MM.1S (cell line): ENCODE results near the gene GPHN.
A peak's percentile ranks its signal among the peaks of the same experiment; 100 is the strongest.

Experiments used
- DNase-seq: peaks from one replicate; pipeline ENCODE4 v3.0.0-alpha.2; 2015
- H2AFZ ChIP-seq: fragments of 300-600 bp; sonication (generic); 2 replicates; pipeline ENCODE4 v1.6.0; 2016; ENCODE audit warnings: antibody characterized with exemption, low read length
- H3F3A ChIP-seq: fragments of 300-600 bp; sonication (generic); 2 replicates; pipeline ENCODE4 v1.6.1; 2016; ENCODE audit warnings: mild to moderate bottlenecking, antibody characterized with exemption, low read length, moderate library complexity, mixed read lengths; ENCODE audit not compliant: insufficient read depth
- H3K27ac ChIP-seq: fragments of 300-600 bp; sonication (generic); 2 replicates; pipeline ENCODE4 v1.5.1; 2016; ENCODE audit warnings: mild to moderate bottlenecking, low read length
- H3K27me3 ChIP-seq: fragments of 300-600 bp; sonication (generic); replicated peaks from 2 replicates; pipeline ENCODE4 v1.6.0; 2016; ENCODE audit warnings: low read length; ENCODE audit not compliant: insufficient read depth
- H3K36me3 ChIP-seq: fragments of 300-600 bp; sonication (generic); replicated peaks from 2 replicates; pipeline ENCODE4 v1.6.1; 2016; ENCODE audit warnings: mild to moderate bottlenecking, low read length, mixed read lengths; ENCODE audit not compliant: insufficient read depth
- H3K4me1 ChIP-seq: fragments of 300-600 bp; sonication (generic); 2 replicates; pipeline ENCODE4 v1.6.1; 2016; ENCODE audit warnings: low read length, mixed read lengths
- H3K4me2 ChIP-seq: fragments of 300-600 bp; sonication (generic); 2 replicates; pipeline ENCODE4 v1.6.0; 2016; ENCODE audit warnings: low read depth, low read length
- H3K4me3 ChIP-seq: fragments of 300-600 bp; sonication (generic); 2 replicates; pipeline ENCODE4 v1.5.1; 2016; ENCODE audit warnings: low read length, mixed read lengths
- H3K79me2 ChIP-seq: fragments of 300-600 bp; sonication (generic); 2 replicates; pipeline ENCODE4 v1.6.1; 2016; ENCODE audit warnings: mixed run types, low read length, mixed read lengths
- H3K9ac ChIP-seq: fragments of 300-600 bp; sonication (generic); 2 replicates; pipeline ENCODE4 v1.6.1; 2016; ENCODE audit warnings: low read length, mixed read lengths
- H3K9me2 ChIP-seq: fragments of 300-600 bp; sonication (generic); replicated peaks from 2 replicates; pipeline ENCODE4 v1.6.1; 2016; ENCODE audit warnings: mild to moderate bottlenecking, low read length, mixed read lengths; ENCODE audit not compliant: insufficient read depth
- H3K9me3 ChIP-seq: fragments of 300-600 bp; sonication (generic); replicated peaks from 2 replicates; pipeline ENCODE4 v1.6.1; 2016; ENCODE audit warnings: mild to moderate bottlenecking, low read length, mixed read lengths; ENCODE audit not compliant: insufficient read depth
- H4K20me1 ChIP-seq: fragments of 300-600 bp; sonication (generic); 2 replicates; pipeline ENCODE4 v1.6.1; 2016; ENCODE audit warnings: mild to moderate bottlenecking, low read length, moderate library complexity, mixed read lengths; ENCODE audit not compliant: insufficient read depth
- EZH2 ChIP-seq: fragments of 300-600 bp; sonication (generic); optimal IDR thresholded peaks from 2 replicates; pipeline ENCODE3; 2017; ENCODE audit warnings: low read depth, mild to moderate bottlenecking, antibody characterized with exemption, low read length, mixed read lengths
- EZH2phosphoT487 ChIP-seq: fragments of 300-600 bp; sonication (generic); IDR thresholded peaks from 2 replicates; pipeline ENCODE4 v1.6.1; 2018; ENCODE audit warnings: antibody characterized with exemption, low read length
- TF ChIP-seq, protein P1 (sequence below): fragments of 300-600 bp; sonication (generic); IDR thresholded peaks from 2 replicates; pipeline ENCODE4 v1.5.1; 2016; ENCODE audit warnings: antibody characterized with exemption, low read length, mixed read lengths

Gene GPHN

DNA sequence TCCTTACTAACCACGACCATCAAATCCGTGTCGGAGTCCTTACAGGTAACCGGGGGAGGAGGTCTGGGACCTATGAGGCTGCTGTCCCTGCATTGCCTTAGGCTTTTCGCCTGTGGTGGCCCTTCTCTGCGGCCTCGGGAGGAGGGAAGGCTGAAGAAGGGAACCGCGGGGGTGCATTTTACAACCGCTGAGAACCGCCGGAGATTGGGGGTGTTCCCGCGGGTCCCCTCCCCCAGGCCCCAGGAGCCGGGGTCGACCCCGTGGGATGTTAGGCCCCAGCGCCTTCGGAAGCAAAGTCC is 549 bp downstream of the GPHN start:
- TF ChIP-seq, protein P1, sequence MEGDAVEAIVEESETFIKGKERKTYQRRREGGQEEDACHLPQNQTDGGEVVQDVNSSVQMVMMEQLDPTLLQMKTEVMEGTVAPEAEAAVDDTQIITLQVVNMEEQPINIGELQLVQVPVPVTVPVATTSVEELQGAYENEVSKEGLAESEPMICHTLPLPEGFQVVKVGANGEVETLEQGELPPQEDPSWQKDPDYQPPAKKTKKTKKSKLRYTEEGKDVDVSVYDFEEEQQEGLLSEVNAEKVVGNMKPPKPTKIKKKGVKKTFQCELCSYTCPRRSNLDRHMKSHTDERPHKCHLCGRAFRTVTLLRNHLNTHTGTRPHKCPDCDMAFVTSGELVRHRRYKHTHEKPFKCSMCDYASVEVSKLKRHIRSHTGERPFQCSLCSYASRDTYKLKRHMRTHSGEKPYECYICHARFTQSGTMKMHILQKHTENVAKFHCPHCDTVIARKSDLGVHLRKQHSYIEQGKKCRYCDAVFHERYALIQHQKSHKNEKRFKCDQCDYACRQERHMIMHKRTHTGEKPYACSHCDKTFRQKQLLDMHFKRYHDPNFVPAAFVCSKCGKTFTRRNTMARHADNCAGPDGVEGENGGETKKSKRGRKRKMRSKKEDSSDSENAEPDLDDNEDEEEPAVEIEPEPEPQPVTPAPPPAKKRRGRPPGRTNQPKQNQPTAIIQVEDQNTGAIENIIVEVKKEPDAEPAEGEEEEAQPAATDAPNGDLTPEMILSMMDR = no peak
- TF ChIP-seq EZH2 (no peak), EZH2phosphoT487 (no peak)
- no peaks in the 10 kb centered on the region for H3K9me2 ChIP-seq
- peak overlapping the region; percentile 83 for H3K4me3 ChIP-seq
- H3K36me3 ChIP-seq = no peaks in the 10 kb centered on the region
- H3K27me3 ChIP-seq = no peaks in the 10 kb centered on the region
- no peaks in the 10 kb centered on the region for H3K9me3 ChIP-seq
- no peaks in the 10 kb centered on the region; the same call in 1 of the 2 replicates for H4K20me1 ChIP-seq
- H3F3A ChIP-seq = peaks cover 22% of the 10 kb centered on the region
- H3K79me2 ChIP-seq = peaks cover 50% of the 10 kb centered on the region
- H3K4me1 ChIP-seq = peaks cover 12% of the 10 kb centered on the region; the same call in 1 of the 2 replicates
- peak overlapping the region; percentile 68 for H3K9ac ChIP-seq
- peak overlapping the region; percentile 76; the same call in 1 of the 2 replicates for H3K4me2 ChIP-seq
- H2AFZ ChIP-seq = peak overlapping the region; percentile 84
- DNase-seq = no peak
- H3K27ac ChIP-seq = peak overlapping the region; percentile 78

DNA sequence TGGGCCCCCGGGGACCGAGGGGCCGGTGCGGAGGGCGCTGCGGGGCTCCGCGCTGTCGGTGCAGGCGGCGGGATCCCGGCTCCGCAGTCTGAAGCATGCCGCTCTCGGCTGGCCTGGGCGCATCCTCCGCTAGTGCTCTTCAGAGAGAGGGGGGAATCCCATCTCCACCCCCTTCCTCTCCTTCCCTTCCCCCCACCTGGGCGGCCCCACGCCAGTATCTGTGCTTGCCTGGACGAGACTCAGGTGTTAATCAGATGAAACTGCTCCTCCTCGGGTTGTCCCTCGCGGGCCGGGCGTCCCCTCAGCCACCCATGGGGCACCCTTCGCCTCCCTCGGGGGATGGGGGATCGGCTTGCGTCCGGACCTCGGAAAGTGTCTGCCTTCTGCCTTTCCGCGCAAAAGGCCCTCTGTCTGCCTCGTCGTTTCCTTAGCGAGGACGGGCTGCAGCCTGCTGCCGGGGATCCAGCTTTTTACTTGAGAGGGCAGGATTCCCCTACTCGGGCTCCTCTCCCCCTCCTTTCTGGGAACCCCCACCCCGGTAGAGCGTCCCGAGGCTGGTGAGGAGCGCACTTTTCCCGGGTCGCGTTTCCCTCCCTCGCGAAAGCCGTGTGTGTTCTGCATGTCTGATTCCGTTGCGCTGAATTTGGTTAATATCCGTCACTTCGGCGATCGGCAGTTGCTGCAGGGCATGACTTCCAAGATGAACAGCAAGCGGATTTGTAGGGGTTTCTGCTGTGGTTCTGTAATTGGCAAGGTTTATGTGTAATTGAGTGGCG is 1.1 kb downstream of the GPHN start:
- peaks cover 22% of the 10 kb centered on the region for H3F3A ChIP-seq
- peak overlapping the region; percentile 68 for H3K9ac ChIP-seq
- H3K36me3 ChIP-seq = no peaks in the 10 kb centered on the region
- H3K9me3 ChIP-seq = no peaks in the 10 kb centered on the region
- no peaks in the 10 kb centered on the region for H3K27me3 ChIP-seq
- peak overlapping the region; percentile 78; the same call in 1 of the 2 replicates for H3K27ac ChIP-seq
- TF ChIP-seq EZH2 = no peak
- TF ChIP-seq, protein P1 = no peak
- TF ChIP-seq EZH2phosphoT487 = no peak
- peak overlapping the region; percentile 83 for H3K4me3 ChIP-seq
- H2AFZ ChIP-seq = peak overlapping the region; percentile 84
- H3K79me2 ChIP-seq = peaks cover 55% of the 10 kb centered on the region
- no peaks in the 10 kb centered on the region; the same call in 1 of the 2 replicates for H4K20me1 ChIP-seq
- peak overlapping the region; percentile 76 for H3K4me2 ChIP-seq
- peak; percentile 47 for DNase-seq
- no peaks in the 10 kb centered on the region for H3K9me2 ChIP-seq
- peaks cover 13% of the 10 kb centered on the region; the same call in 1 of the 2 replicates for H3K4me1 ChIP-seq

DNA sequence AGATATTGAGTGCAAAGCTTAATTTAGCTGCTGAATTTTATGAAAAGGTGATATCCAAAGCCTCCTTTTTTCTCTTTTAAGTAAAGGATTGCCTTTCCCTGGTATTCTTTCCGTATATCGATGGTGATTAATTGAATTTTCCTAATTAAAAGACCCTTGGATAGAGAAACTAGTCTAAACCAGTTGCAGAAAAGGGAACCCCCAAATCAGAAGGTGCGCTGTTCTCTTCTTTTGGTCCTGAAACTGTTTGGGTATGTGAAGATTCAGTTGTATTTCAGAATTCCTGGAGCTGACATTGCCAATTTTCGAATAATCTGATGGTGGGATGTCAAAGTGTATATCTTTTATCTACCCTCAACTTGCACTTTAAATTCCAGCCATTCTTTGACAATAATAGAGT is 1.9 kb downstream of the GPHN start:
- TF ChIP-seq EZH2 (no peak), EZH2phosphoT487 (no peak)
- TF ChIP-seq, protein P1 = no peak
- no peaks in the 10 kb centered on the region; the same call in 1 of the 2 replicates for H4K20me1 ChIP-seq
- peak overlapping the region; percentile 83 for H3K4me3 ChIP-seq

More for the DNA sequence above, 1.9 kb downstream of the GPHN start:
- Histone ChIP-seq H3K4me2 (peak overlapping the region; percentile 76; the same call in 1 of the 2 replicates), H3K9me3 (no peaks in the 10 kb centered on the region), H3K27me3 (no peaks in the 10 kb centered on the region), H3K36me3 (no peaks in the 10 kb centered on the region), H3F3A (peaks cover 22% of the 10 kb centered on the region), H3K9ac (no peak overlapping the region), H3K9me2 (no peaks in the 10 kb centered on the region), H3K4me1 (peaks cover 13% of the 10 kb centered on the region; the same call in 1 of the 2 replicates), H2AFZ (no peak overlapping the region), H3K27ac (no peak overlapping the region), H3K79me2 (peaks cover 62% of the 10 kb centered on the region)
- no peak for DNase-seq
